SK-N-SH treated with all-trans-retinoic acid at 6 μM for 48 hours (cell line): Measurements from ENCODE around the gene DHX15.

Source experiments
- ATAC-seq: fragments of 200-7000 bp; cut with Tn5 transposase; 3 replicates; pipeline ENCODE4 v1.9.1; 2020; ENCODE audit warnings: mild to moderate bottlenecking, moderate library complexity
- ARNTL ChIP-seq: fragments of 450-650 bp; formaldehyde crosslinking; IDR thresholded peaks from 2 replicates; pipeline ENCODE4 v1.5.0; 2020; ENCODE audit warnings: low read depth, mild to moderate bottlenecking, moderate library complexity, borderline replicate concordance
- BACH2 ChIP-seq: fragments of 250-450 bp; sonication (Bioruptor Pico); IDR thresholded peaks from 2 replicates; pipeline ENCODE4 v1.9.0; 2021; ENCODE audit warnings: mild to moderate bottlenecking, borderline replicate concordance
- CSRNP3 ChIP-seq: fragments of 250-450 bp; sonication (Bioruptor Pico); IDR thresholded peaks from 2 replicates; pipeline ENCODE4 v1.5.1; 2021; ENCODE audit warnings: mild to moderate bottlenecking, moderate library complexity
- ESRRG ChIP-seq: fragments of 250-450 bp; sonication (Bioruptor Pico); IDR thresholded peaks from 2 replicates; pipeline ENCODE4 v1.6.1; 2021; ENCODE audit warnings: mild to moderate bottlenecking
- GLIS3 ChIP-seq: fragments of 250-450 bp; sonication (Bioruptor Pico); IDR thresholded peaks from 2 replicates; pipeline ENCODE4 v1.5.0; 2020; ENCODE audit warnings: mild to moderate bottlenecking, moderate library complexity
- PATZ1 ChIP-seq: fragments of 250-450 bp; sonication (Bioruptor Pico); IDR thresholded peaks from 2 replicates; pipeline ENCODE4 v1.8.0; 2020; ENCODE audit warnings: mild to moderate bottlenecking, moderate library complexity, borderline replicate concordance
- PPARA ChIP-seq: fragments of 250-450 bp; sonication (Bioruptor Pico); IDR thresholded peaks from 2 replicates; pipeline ENCODE4 v1.5.0; 2020; ENCODE audit warnings: mild to moderate bottlenecking, borderline replicate concordance
- SNAI2 ChIP-seq: fragments of 250-450 bp; sonication (Bioruptor Pico); IDR thresholded peaks from 2 replicates; pipeline ENCODE4 v1.5.0; 2020; ENCODE audit warnings: mild to moderate bottlenecking, moderate library complexity
- TCF4 ChIP-seq: fragments of 250-450 bp; sonication (Bioruptor Pico); IDR thresholded peaks from 2 replicates; pipeline ENCODE4 v1.8.0; 2021; ENCODE audit warnings: mild to moderate bottlenecking, moderate library complexity, borderline replicate concordance
- TOX ChIP-seq: fragments of 250-450 bp; sonication (Bioruptor Pico); IDR thresholded peaks from 2 replicates; pipeline ENCODE4 v1.8.0; 2021; ENCODE audit warnings: mild to moderate bottlenecking, moderate library complexity, borderline replicate concordance
- ZFP30 ChIP-seq: fragments of 450-650 bp; formaldehyde crosslinking; IDR thresholded peaks from 2 replicates; pipeline ENCODE4 v1.5.0; 2022; ENCODE audit warnings: mild to moderate bottlenecking, moderate library complexity
- ZNF565 ChIP-seq: fragments of 450-650 bp; formaldehyde crosslinking; conservative IDR thresholded peaks from 2 replicates; pipeline ENCODE4 v1.5.0; 2020; ENCODE audit warnings: low read depth, mild to moderate bottlenecking, moderate library complexity
- ZNF70 ChIP-seq: fragments of 450-650 bp; formaldehyde crosslinking; IDR thresholded peaks from 2 replicates; pipeline ENCODE4 v1.5.0; 2020; ENCODE audit warnings: mild to moderate bottlenecking, moderate library complexity
- TF ChIP-seq, protein P1 (sequence below): fragments of 250-450 bp; sonication (Bioruptor Pico); IDR thresholded peaks from 2 replicates; pipeline ENCODE4 v1.8.0; 2021; ENCODE audit warnings: low read depth, mild to moderate bottlenecking, moderate library complexity, borderline replicate concordance
- TF ChIP-seq, protein P2 (sequence below): fragments of 250-450 bp; sonication (Bioruptor Pico); IDR thresholded peaks from 2 replicates; pipeline ENCODE4 v1.5.1; 2020; ENCODE audit warnings: low read depth, mild to moderate bottlenecking, moderate library complexity

Gene DHX15

GRCh38 chr4:24622146-24622834 lies 37.9 kb upstream of the DHX15 start:
- no peak for ATAC-seq
- no peak for TF ChIP-seq SNAI2 (CRISPR knock-in tag)
- no peak for TF ChIP-seq ZFP30 (CRISPR knock-in tag)
- no peak for TF ChIP-seq TCF4 (CRISPR knock-in tag)
- TF ChIP-seq ESRRG (CRISPR knock-in tag), result no peak
- TF ChIP-seq PATZ1 (CRISPR knock-in tag), result no peak
- TF ChIP-seq, protein P1, sequence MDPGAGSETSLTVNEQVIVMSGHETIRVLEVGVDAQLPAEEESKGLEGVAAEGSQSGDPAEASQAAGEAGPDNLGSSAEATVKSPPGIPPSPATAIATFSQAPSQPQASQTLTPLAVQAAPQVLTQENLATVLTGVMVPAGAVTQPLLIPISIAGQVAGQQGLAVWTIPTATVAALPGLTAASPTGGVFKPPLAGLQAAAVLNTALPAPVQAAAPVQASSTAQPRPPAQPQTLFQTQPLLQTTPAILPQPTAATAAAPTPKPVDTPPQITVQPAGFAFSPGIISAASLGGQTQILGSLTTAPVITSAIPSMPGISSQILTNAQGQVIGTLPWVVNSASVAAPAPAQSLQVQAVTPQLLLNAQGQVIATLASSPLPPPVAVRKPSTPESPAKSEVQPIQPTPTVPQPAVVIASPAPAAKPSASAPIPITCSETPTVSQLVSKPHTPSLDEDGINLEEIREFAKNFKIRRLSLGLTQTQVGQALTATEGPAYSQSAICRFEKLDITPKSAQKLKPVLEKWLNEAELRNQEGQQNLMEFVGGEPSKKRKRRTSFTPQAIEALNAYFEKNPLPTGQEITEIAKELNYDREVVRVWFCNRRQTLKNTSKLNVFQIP (CRISPR knock-in tag), result no peak
- TF ChIP-seq TOX (CRISPR knock-in tag), result no peak
- no peak for TF ChIP-seq ARNTL

DNA sequence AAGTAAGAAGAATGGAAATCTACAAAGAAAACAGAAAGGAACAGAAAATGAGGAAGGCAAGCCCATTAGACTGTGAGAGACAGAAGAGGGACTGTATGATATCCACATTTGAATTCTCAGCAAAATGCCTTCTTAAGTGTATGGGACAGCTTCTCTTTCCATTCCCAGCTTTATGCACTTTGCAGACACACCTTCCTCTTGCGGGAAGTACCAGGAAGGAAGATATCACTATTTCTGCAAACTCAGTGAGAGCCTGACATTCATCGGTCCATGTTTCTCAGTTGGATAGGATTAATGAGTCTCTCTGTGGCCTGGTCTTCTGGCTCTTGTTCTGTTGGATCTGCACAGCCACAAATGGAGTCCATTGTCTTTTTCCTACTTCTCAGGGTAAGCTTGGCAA lies 31.6 kb upstream of the DHX15 start:
- no peak for ATAC-seq
- no peak for TF ChIP-seq ARNTL
- TF ChIP-seq BACH2 (CRISPR knock-in tag), result no peak
- no peak for TF ChIP-seq ZNF70 (CRISPR knock-in tag)
- no peak for TF ChIP-seq SNAI2 (CRISPR knock-in tag)
- TF ChIP-seq GLIS3 (CRISPR knock-in tag), result no peak
- no peak for TF ChIP-seq ZNF565

DNA sequence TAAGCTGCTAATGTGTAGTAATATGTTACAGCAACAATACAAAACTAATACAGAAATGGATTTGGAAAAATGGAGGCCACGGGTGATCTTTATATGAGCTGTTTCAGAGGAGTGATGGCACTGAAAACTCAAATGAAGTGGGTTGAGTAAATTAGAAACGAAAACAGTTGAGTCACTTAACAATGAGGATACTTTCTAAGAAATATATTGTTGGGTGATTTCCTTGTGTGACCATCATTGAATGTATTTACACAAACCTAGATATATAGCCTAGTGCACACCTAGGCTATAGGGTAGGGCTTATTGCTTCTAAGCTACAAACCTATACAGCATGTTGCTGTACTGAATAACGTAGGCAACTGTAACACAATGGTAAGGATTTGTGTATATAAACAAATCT lies 30.5 kb upstream of the DHX15 start:
- TF ChIP-seq PPARA (no peak), PATZ1 (CRISPR knock-in tag) (no peak), ZFP30 (CRISPR knock-in tag) (no peak), ZNF565 (no peak), CSRNP3 (CRISPR knock-in tag) (no peak)
- TF ChIP-seq, protein P2, sequence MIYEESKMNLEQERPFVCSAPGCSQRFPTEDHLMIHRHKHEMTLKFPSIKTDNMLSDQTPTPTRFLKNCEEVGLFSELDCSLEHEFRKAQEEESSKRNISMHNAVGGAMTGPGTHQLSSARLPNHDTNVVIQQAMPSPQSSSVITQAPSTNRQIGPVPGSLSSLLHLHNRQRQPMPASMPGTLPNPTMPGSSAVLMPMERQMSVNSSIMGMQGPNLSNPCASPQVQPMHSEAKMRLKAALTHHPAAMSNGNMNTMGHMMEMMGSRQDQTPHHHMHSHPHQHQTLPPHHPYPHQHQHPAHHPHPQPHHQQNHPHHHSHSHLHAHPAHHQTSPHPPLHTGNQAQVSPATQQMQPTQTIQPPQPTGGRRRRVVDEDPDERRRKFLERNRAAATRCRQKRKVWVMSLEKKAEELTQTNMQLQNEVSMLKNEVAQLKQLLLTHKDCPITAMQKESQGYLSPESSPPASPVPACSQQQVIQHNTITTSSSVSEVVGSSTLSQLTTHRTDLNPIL (CRISPR knock-in tag), result no peak
- ATAC-seq, result no peak

DNA sequence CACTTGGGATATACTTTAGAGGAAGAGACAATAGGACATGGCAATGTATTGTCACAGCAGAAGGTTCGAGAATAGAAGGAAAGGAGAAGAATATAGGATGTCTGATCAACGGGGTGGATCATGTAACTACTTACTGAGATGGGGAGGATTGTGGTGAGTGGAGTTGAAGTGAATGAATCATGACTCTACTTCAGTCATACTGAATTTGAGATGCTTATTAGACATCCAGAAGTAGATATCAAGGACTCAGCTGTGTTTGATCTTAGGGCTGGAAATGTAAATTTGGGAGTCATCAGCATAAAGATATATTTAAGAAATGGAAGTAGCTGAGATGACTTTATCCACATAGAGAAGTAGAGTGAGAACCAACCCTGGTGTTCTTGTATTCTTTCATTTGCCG lies 29.1 kb upstream of the DHX15 start:
- TF ChIP-seq PATZ1 (CRISPR knock-in tag), result no peak
- ATAC-seq, result no peak

DNA sequence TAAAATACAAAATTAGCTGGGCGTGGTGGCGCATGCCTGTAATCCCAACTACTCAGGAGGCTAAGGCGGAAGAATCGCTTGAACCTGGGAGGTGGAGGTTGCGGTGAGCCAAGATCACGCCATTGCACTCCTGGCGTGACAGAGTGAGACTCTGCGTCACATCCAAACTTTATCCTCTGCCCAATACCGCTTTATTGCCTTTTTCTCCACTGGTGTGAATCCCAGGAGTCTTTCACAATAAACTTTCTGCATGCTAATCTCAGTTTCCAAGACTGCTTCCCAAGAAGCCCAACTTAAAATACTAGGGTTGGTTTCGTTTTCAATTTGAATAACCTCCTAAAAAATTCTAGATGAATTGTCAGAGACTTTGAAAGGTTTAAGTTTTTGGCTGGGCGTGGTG lies 27.2 kb upstream of the DHX15 start:
- no peak for ATAC-seq
- TF ChIP-seq BACH2 (CRISPR knock-in tag) (no peak), TCF4 (CRISPR knock-in tag) (no peak)
- TF ChIP-seq, all 23 proteins: peak for 0
